ELF-1 (cell line): ENCODE data around the gene DRGX.

Source experiments
- DNase-seq: peaks from one replicate; pipeline ENCODE4 v3.0.0-alpha.2; 2016; ENCODE audit warnings: low read depth, low spot score

DRGX gene

DNA sequence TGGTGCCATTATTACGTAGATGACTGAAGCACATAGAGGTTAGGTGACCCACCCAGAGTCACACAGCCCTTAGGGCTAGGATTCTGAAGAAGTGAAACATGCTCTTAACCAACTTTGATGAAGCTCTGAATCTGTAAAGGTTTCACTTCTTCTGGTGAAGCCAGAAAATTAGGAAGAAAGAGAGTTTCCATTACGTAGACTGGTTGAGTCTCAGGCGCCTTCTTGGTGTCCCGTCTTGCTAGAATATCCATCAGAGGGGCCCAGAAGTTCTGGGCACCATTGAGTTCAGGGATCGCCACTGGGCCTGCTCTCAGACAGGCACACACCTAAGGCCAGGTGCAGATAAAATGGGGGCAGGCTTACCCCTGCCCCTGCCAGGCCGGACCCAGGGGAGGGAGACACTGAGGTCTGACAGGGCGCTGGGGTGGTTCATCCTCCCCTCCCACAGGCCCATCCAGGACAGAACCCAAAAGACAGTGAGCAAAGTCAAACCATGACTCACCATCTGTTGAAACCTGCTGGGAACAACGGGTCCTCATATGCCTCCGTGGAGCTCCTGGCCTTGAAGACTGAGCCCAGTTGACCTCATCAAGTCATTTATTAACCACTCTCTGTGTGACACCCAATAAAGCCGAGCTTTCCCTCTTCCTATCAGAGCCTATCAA, 33.2 kb downstream of the DRGX start:
- DNase-seq = no peak

DNA sequence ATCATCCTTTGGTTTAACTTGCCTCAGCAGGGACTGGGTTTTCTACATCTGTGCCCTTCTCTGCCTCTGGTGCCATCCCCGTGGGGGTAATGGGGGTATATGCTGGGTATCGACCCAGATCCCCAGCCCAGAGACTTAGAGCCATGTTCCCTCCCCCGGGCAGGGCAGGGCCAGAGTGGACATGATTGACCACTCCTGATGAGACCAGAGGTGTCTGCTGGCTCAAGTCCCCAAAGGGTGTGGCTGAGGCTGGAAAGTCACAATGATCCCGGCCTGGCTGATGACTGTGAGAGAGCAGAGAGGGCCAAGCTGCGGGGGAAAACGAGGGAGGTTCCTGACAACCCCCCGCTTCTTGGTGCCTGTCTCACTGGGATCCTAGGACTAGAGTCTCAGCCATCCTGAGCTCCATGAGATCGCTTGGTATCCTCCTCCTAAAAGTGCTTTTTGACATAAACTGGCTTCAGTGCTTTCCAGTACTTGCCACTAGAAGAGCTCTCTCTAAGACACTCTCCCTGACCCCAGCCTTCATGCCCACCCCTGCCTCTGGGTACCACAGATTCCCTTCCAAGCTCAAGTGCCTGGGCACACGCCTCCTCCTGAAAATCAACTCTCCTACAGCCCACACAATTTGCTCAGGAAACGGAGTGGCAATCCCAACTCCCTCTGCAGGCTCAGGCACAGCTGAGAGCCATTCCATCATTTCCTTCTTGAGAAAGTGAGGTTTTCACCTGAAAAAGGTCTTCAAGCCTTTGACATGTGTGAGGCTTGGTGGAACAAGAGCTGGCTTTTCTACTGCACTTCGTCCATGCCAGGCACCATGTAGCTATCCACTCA, 33.9 kb downstream of the DRGX start:
- DNase-seq = no peak

DNA sequence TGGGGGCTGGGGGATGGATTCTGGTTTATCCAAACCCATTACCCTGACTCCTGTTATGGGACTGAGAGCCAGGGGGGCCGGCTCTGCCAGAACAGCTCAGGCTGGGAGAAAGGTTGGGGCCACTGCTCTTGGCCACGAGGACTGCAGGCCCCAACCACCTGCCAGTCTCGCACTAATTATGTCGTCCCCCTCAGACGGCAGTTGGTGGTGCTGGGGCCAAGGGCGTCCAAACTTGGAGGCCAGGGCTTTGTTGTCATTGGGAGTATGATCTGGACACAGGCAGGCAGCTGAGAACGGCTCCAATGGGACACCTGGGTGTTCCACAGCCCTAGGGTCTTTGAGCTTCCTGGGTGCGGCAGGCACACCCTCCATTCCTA, 34.7 kb downstream of the DRGX start:
- no peak for DNase-seq

DNA sequence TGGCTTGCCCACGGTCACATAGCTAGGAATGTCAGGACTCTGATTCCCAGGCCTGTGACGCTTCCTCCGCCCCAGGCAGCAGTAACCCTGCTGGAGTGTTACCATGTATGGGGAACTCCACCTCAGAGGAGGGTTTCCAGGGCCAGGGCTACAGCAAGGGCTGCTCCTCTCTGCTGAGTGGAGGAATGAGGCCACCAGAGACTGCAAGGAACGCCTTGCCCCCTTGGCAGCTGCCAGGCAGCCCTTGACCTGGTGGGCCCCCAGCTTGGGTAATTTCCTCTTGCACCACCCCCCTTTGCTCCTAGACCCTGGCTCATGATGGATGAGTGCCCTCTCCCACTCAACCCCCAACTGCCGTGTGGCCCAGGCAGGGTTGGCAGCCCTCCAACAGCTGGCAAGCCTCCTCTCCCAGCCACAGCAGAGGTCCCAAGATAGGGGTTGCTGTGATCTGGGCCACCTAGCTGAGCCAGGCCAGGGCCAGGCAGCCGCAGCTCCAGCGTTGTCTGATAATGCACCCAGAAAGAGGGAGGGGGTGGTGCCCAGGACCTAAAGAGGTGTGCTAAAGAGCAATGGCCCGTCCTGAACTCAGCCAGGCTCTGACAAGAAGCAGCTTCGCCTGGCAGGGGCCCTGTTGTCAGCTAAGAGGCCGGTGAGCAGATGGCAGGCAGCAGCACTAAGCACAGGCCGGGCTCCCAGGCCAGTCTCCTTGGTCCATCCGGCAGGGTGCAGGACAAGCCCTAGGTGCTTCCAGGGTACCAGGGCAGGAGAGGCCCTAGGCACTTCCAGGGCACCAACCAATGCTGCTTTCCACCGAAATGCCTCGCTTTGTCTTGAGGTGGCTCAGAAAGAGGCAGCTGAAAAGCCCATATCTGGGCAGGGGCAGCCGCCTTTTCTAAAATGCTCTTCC, 35.4 kb downstream of the DRGX start:
- peak; percentile 76 for DNase-seq

DNA sequence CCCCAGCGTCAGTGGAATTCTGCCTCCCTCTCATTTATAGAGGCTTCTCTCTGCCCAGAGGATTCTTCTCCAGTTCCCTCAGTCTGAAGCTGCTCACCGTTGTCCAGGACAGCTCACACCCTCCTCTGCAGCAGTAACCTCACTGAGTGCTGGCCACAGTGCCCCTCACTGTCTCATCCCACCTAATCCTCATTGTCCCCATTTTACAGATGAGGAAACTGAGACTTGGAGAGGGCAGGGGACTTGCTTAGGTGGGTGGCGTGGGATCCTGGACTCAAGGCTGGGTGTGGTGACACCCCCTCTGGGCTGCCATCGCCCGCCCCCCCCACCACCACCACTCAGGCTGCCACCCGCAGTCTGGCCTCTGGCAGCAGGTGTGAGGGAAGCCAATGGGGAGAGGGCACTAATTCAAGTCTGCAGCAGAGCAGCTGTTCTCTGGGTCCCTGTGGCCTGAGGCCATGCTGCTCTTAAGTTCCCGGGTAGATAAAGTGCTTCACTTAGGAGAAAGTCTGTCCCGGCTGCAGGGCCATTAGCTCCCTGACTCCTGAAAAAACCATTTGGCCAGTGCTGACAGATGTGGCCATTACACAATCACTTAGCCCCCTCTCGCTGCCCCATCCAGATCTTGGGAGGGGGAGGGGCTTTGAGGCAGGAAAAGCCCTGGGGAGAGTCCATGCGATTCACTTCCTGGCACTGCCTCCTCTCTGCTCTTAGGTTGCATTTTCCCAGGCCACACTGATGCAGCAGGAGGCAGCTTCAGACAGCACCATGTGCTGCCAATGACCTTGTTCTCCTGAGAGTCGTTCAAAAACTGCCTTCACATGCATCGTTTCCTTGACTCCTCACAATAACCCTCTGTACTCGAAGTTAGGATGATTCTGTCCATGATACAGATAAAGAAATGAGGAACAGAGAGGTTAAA, 36.3 kb downstream of the DRGX start:
- peak; percentile 92 for DNase-seq

DNA sequence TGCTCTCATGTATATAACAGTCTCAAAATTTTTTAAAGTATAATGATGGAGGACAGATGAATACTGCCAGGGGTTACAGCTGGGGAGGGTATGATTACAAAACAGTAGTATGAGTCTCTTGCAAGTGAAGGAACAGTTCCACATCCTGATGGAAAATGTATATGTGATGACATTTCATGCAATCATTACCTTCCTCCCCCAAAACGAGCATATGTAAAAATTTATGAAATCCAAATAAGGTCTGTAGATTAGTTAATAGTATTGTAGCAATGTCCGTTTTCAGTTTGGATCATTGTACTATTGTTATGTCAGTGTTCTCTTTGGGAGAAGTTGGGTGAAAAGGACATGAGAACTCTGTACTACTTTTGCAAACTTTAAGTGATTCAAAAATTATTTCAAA, 38.0 kb downstream of the DRGX start:
- DNase-seq = no peak

DNA sequence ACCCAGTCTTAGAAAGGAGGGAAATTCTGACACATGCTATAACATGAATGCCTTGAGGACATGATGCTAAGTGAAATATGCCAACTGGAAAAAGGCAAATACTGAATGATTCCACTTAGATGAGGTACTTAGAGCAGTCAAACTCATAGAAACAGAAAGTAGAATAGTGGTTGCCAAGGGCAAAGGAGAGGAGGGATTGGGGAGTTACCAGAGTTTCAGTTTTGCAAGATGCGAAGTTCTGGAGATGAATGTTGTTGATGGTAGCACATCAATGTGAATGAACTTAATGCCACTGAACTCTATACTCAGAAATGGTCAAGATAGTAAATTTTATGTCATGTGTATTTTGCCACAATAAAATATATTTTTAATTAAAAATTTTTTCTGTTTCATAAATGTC, 38.9 kb downstream of the DRGX start:
- no peak for DNase-seq

DNA sequence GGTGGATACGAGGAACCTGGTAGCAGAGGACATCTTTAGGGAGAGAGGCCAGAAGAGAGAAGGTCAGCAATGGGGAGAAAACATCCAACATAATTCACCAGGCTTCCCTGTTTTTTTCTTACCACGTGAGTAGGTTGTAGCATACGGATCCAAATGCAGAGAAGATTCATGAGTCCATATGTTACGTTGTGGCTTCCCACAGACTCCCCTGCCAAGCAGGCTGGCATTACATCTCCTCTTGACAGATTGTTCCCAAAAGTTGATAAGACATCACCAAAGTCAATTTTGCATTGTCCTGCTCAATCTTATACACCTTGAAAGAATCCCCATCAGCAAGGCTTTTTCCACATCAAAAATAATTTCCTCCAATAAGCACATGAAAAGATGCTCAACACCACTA, 39.7 kb downstream of the DRGX start:
- no peak for DNase-seq

DNA sequence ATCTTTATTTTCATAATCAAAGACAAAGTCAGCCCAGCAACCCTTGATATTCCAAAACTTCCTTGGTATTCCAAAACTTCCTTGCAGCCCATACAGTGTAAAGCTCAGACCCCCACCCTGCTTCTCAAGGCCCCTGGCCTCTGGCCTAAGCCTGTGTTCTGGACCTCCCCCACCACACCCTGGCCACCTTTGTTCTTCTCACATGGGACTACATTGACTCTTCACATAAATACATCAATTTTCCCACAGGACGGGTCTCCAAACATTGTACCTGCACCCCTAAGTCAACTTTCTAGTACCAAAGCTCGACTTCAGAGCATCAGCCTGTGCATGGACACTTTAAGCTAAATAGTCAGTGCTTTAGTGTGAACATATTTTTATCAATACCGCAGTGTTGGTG, 40.7 kb downstream of the DRGX start:
- no peak for DNase-seq

DNA sequence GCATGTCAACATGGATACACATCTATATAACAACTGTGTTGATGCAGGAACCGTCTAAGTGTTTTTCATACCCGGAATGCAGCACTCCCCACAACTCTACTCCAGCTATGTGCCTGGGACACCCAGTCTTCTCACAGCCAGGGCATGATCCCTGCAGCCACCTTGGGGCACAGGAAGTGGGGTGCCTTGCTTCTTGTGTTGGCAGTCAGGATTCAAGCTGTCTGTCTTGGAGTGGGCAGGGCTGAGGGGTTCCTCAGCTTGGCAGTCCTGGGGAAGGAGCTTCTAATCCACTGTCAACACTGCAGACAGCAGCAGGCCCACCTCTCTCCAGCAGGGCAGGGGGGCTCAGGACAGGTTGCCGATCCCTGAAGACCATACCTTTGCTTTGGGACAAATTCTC, 41.3 kb downstream of the DRGX start:
- no peak for DNase-seq

DNA sequence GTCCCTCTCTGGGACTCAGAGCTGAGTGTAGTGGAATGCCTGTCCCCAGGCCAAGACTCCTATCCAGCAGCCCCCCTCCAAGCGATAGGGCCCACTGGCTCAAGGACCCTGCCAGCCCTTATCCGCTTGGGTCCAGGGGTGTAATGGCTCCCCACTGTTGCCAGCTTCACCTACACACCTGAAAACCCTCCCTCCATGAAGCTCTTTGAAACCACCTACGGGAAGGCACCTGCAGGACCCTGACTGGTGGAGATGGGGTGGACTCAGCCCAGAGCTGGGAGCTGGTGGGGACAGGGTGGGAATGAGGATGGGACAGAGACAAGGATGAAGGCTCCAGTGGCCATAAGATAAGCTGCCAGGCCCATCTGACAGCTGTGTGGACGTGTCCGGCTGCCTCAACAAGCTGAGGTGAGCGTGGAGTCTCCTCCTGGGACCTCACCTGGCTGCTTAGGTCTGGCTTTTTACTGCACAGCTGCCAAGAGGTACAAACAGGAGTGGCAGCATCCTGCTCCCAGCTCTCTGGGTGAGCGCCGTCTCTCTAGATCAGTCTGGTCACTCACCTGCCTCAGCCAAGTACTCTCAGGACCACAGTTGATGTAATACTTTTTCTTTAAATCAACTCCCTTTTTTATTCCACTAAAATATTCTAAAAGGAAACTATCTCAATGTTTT, 41.9 kb downstream of the DRGX start:
- DNase-seq = no peak

DNA sequence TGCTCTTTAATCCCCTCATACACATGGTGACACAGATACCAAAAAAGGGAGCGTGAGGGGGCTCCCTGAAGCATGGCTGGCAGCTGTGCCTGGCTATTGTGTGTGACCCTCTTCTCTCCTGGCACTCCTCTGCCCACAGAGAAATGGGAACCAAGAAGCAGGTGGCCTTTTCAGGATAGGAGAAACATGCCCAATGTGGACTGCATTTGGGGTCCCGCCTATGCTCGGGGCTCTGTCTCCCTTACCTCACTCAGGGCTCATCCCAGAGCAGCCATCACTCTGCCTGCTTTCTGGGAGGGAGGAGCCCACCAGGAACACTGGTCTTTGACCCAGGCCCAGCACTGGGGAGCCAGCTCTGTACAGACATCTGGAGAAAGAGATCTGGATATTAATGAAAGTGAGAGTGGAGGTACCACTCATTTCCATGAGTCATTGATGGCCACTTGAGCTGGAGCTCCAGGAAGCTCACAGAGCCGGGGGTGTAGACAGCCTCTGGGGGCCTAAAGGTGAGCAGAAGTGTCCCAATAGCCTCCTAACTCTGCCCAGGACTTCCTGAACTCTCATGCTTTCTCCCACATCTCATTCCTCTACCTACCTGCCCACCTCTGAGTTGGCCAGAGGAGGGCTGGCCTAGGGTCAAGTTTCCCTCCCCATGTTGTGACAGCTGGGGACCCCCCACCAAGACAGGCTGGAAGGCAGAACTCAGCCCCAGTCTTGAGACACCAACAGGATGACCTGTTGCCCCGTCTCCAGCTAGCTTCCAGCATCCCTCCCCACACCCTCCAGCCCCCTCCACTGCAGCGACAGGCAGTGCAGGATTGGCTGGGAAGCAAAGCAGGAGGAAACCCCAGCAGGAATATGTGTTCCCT, 42.6 kb downstream of the DRGX start:
- DNase-seq = no peak

DNA sequence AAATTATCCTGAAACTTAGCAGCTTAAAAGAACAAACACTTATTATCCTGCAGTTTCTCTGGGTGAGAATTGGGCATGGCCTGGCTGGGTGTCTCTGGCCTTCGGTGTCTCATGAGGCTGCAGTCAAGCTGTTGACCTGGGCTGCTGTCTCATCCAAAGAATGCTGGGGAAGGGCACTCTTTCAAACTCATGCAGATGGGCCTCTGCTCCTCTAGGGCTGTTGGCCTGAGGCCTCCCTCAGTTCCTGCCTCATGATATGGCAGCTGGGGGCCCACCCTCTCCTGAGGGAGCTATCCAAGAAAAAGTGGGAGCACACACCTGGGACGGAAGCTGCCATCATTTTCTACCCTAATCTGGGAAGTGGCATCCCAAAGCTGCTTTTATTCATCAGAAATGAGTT, 43.6 kb downstream of the DRGX start:
- DNase-seq = no peak

DNA sequence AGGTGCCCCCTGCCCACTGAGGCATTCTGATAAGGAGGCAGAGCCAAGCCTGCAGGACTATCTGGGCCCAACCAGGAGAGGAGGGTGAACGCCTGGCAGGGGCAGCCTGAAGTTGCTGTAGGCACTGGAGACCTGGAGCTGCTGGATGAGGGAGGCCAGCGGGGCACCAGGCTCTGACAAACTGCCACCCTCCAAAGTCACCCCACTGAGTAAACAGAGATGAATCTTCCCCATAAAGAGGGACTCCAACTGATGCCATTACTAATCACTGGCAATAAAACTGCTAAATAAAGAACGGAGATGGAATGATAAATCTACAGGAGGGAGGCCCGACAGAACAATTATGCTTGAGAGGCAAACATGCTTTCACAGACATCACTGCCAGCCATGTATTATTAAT, 44.2 kb downstream of the DRGX start:
- no peak for DNase-seq

DNA sequence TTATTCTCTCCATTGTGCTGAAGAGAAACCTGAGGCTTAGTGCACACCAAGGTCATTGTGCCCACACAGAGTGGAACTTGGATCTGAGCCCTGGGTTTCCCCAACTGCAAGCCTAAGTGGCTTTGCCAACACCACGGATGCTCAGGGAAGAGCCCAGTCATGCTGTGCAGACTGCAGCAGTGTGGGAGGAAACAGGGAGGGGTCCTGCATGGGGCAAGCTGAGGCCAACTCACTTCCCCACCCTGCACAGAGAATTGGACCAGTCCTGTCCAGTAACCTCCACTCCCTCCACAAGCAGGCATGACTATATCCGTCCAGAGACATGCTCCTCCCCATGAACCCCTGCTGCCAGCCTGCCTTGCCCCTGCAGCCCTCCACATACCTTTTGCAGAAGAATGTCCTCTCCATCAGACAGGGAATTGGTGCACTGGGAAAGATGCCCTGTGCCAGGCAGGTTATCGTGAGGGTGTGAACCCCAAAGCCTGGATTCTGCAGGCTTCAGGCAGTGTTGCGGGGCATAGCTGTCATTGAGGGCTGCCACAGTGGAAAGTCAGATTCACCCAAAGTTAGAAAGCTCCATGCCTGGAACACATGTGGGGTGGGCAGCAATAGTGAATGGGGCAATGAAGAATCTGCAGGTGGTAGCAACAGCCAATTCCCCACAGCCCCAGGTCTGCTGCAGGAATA, 44.9 kb downstream of the DRGX start:
- no peak for DNase-seq

DNA sequence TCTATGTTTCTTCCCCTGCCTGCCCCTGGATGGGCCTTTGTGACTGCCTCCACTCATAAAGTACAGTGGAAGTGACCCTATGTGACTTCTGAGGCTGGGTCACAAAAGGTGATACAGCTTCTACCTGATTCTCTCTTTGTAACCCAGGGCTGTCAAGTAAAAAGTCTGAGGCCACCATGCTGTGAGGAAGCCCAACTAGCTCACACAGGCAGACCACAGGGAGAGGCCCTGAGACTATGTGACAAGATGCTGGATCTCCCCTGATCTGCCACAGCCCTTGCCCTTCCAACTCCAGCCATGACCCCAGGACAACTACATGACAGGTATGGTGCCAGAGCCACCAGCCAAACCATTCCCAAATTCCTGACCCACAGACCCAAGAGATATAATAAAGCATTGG, 45.8 kb downstream of the DRGX start:
- no peak for DNase-seq

DNA sequence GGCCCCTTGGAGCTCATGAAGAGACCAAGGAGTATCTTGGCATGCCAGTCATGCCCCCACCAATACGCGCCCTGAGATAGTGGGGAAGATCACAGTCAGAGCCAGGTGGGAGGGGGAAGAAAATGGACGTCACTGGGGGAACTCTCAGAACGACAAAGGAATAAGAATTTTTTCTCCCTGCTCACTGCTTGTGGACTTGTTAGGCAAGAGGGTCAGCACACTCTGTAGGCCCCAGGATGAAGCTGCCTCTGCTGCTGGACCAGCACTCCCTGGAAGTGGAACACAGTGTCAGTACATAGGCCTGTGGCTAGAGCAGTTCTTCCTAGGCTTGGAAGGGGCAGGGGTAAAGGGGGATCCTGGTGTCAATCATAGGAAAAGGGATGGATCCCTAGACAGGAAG, 46.5 kb downstream of the DRGX start:
- no peak for DNase-seq

DNA sequence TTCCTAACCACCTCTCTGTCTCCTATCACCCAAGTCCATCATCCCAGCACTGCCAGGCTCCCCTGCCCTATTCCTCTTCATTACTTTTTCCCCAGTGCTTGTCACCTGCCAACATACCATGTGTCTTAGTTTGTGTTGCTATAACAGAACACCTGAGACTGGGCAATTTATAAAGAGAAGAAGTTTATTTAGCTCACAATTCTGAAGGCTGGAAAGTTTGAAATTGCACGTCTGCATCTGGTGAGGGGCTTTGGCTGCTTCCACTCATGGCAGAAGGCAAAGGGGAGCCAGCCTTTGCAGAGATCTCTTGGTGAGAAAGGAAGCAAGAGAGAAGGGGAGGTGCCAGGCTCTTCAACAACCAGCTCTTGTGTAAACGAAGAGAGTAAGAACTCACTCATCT, 47.3 kb downstream of the DRGX start:
- DNase-seq = no peak

DNA sequence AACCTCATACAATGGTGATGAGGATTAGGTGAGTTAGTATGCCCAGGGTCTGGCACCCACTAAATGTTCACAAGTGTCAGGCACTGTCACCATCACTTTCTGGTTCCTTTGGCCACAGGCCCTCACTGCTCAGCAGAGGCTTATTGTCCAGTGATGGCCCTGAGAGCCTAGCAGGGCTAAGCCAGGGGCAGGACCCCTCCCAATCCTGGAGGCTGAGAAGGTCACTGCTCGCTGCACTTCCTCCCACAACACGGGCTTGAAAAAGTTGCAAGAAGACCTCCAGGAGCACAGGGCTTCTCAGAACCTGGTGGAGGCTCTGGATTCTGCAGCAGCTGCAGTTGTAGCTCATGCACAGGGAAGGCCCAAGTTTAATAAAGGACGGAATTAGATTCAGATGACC, 48.1 kb downstream of the DRGX start:
- no peak for DNase-seq
